B cell (primary cell): Measurements from ENCODE around the gene NT5DC4.

Experiments
- EZH2 ChIP-seq: IDR thresholded peaks from 2 replicates; pipeline ENCODE4 v1.6.1; 2012; ENCODE audit warnings: borderline replicate concordance, low read depth, mild to moderate bottlenecking, moderate library complexity, low read length; ENCODE audit not compliant: insufficient read depth, poor library complexity, severe bottlenecking
- TF ChIP-seq, protein P1 (sequence below): fragments of 200-600 bp; IDR thresholded peaks from one replicate; pipeline ENCODE4 v1.8.0; 2022; ENCODE audit warnings: antibody characterized with exemption, mild to moderate bottlenecking

DNA sequence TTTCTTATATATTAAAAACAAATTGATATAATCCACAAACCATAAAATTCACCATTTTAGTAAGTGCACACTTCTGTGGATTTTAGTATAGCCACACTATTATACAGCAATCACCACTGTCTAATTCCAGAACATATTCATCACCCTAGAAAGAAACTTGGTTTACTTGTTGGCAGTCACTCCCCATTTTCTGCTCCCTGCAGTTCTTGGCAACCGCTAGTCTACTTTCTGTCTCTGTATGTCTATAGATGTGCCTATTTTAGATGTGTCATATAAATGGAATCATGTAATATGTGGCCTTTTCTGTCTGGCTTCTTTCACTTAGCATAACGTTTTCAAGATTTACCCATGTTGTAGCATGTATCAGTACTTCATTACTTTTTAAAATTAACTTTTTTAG lies 37.9 kb downstream of the NT5DC4 start:
- no peak for TF ChIP-seq EZH2
- TF ChIP-seq, protein P1, sequence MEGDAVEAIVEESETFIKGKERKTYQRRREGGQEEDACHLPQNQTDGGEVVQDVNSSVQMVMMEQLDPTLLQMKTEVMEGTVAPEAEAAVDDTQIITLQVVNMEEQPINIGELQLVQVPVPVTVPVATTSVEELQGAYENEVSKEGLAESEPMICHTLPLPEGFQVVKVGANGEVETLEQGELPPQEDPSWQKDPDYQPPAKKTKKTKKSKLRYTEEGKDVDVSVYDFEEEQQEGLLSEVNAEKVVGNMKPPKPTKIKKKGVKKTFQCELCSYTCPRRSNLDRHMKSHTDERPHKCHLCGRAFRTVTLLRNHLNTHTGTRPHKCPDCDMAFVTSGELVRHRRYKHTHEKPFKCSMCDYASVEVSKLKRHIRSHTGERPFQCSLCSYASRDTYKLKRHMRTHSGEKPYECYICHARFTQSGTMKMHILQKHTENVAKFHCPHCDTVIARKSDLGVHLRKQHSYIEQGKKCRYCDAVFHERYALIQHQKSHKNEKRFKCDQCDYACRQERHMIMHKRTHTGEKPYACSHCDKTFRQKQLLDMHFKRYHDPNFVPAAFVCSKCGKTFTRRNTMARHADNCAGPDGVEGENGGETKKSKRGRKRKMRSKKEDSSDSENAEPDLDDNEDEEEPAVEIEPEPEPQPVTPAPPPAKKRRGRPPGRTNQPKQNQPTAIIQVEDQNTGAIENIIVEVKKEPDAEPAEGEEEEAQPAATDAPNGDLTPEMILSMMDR, result no peak
